K562 (cell line): ENCODE data around the gene ATF6B. TPM values are rescaled to one million over a fixed set of nuclear protein-coding genes. Genes with fewer than 3 reads are reported as not detected.

Experiments used
- CEBPG ChIP-seq, 3 experiments: fragments of 200-800 bp in 1 of 3; sonication (Bioruptor generic) in 1 of 3; sonication (generic) in 1 of 3; formaldehyde crosslinking in 1 of 3; IDR thresholded peaks in 2 of 3; conservative IDR thresholded peaks in 1 of 3; 2 replicates each; pipeline versions ENCODE4 v1.6.1 to v1.8.0; 2016 to 2022; ENCODE audit warnings: missing compliant biosample characterization in 2 of 3, missing genetic modification characterization in 2 of 3, mild to moderate bottlenecking in 1 of 3, missing genetic modification reagents in 1 of 3
- CREBBP ChIP-seq: IDR thresholded peaks from one replicate; pipeline ENCODE4 v1.6.1; 2012; ENCODE audit warnings: low read depth, mild to moderate bottlenecking, control low read depth, inconsistent platforms, low read length
- FOXM1 ChIP-seq, 2 experiments: fragments of 450-650 bp in 1 of 2; sonication (generic) in 1 of 2; formaldehyde crosslinking in 1 of 2; IDR thresholded peaks; 2 replicates each; pipeline versions ENCODE4 v1.6.1 to v1.9.0; 2017 to 2022; ENCODE audit warnings: low read depth in 2 of 2, mild to moderate bottlenecking in 2 of 2, missing genetic modification reagents in 1 of 2, moderate library complexity in 1 of 2
- FUS ChIP-seq: fragments of 200-400 bp; formaldehyde crosslinking; optimal IDR thresholded peaks from 2 replicates; pipeline ENCODE3; 2017; ENCODE audit warnings: low read depth, low read length
- MCM3 ChIP-seq: fragments of 450-650 bp; IDR thresholded peaks from 2 replicates; pipeline ENCODE4 v1.6.1; 2016
- MEF2D ChIP-seq: conservative IDR thresholded peaks from 2 replicates; pipeline ENCODE4 v1.6.1; 2016; ENCODE audit warnings: low read depth, missing genetic modification characterization, missing compliant biosample characterization
- SIN3B ChIP-seq: fragments of 450-650 bp; IDR thresholded peaks from 2 replicates; pipeline ENCODE4 v1.6.1; 2017; ENCODE audit warnings: low read depth, mild to moderate bottlenecking, moderate library complexity
- SMAD4 ChIP-seq: fragments of 250-450 bp; sonication (Bioruptor Pico); conservative IDR thresholded peaks from 2 replicates; pipeline ENCODE4 v1.8.0; 2021; ENCODE audit warnings: inconsistent platforms, mild to moderate bottlenecking, moderate library complexity
- STAT5B ChIP-seq: fragments of 250-450 bp; sonication (Bioruptor Pico); IDR thresholded peaks from 2 replicates; pipeline ENCODE4 v1.8.0; 2021; ENCODE audit warnings: mild to moderate bottlenecking, inconsistent platforms
- WHSC1 ChIP-seq: IDR thresholded peaks from one replicate; pipeline ENCODE4 v1.6.1; 2012; ENCODE audit warnings: low read length, control low read depth, inconsistent platforms
- ZNF589 ChIP-seq: fragments of 200-800 bp; sonication (Bioruptor generic); IDR thresholded peaks from 2 replicates; pipeline ENCODE4 v1.6.1; 2016; ENCODE audit warnings: low read depth, missing genetic modification characterization, missing compliant biosample characterization
- ZNF644 ChIP-seq: fragments of 200-800 bp; sonication (Bioruptor generic); IDR thresholded peaks from 2 replicates; pipeline ENCODE4 v1.6.1; 2016; ENCODE audit warnings: low read depth, missing genetic modification characterization, missing compliant biosample characterization
- polyA plus RNA-seq, 8 experiments: library from polyadenylated mRNA; depleted of rRNA in 4 of 8; stranded (reverse) in 5 of 8; unstranded in 3 of 8; fragments of >200 nt; fragmentation: Nextera tagmentation in 2 of 8; fragmentation: Illumina TruSeq in 1 of 8; extraction: Ambion mirVana in 2 of 8; extraction: Trizol in 1 of 8; gene quantifications; 2 replicates each; pipeline versions ENCODE4 v1.2.1 to v1.2.3, GENCODE V29; 2011 to 2014; ENCODE audit warnings: inconsistent platforms in 1 of 8, missing spikeins in 1 of 8
- total RNA-seq, 7 experiments: library from RNA; depleted of rRNA in 6 of 7; stranded (reverse); fragments of >200 nt in 6 of 7; fragmentation: Illumina TruSeq in 2 of 7; extraction: Trizol in 2 of 7; gene quantifications; 2 replicates each; pipeline versions ENCODE4 v1.2.1 to v1.2.3, GENCODE V29; 2011 to 2021; ENCODE audit warnings: low replicate concordance in 1 of 7
- TF ChIP-seq, protein P1 (sequence below): fragments of 250-450 bp; sonication (Bioruptor Pico); IDR thresholded peaks from 2 replicates; pipeline ENCODE4 v1.5.0; 2021
- TF ChIP-seq, protein P2 (sequence below): fragments of 150-350 bp; conservative IDR thresholded peaks from 2 replicates; pipeline ENCODE4 v1.6.1; 2014; ENCODE audit warnings: low read length
- TF ChIP-seq, protein P3 (sequence below): fragments of 250-450 bp; sonication (Bioruptor Pico); IDR thresholded peaks from 2 replicates; pipeline ENCODE4 v1.4.0; 2020; ENCODE audit warnings: borderline replicate concordance
- TF ChIP-seq, protein P4 (sequence below): sonication (generic); formaldehyde crosslinking; IDR thresholded peaks from 2 replicates; pipeline ENCODE4 v1.8.0; 2022; ENCODE audit warnings: mild to moderate bottlenecking, missing genetic modification reagents

ATF6B gene
- total and polyA plus RNA-seq, 9 of the 15 experiments (the other 6 are each of a cell fraction or from before 2014, with no cell fraction given) = 20.7 to 131 (median 31.7) TPM

DNA sequence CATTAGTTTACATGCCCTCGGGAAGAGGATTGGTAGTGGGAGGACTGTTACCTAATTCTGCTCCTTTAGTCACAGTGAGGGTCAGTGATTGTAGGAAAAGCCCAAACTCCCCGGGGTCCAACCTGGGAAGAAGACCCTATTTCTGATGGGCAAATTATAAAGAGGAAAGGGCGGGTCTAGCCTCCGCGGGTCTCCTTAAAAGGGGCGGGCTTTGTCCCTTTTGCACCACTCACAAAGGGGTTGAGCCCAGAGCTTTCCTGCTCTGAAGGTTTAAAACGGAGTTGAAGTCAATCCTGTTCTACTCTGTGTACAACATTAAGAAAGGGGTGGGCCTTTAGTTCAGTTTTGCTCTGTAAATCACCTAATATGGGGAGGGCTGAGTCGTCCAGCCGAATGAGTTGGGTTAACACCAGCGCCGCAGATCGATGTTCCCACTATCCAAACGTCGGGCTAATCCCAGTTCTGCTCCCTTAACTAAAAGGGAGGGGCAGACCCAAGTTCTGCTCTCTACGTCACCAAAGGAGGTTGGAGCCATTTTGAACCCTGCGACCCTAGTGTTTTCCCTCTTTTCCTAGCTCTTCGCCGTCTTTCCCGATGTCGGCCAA lies 49.2 kb upstream of the ATF6B start (continued):
- TF ChIP-seq, protein P1, sequence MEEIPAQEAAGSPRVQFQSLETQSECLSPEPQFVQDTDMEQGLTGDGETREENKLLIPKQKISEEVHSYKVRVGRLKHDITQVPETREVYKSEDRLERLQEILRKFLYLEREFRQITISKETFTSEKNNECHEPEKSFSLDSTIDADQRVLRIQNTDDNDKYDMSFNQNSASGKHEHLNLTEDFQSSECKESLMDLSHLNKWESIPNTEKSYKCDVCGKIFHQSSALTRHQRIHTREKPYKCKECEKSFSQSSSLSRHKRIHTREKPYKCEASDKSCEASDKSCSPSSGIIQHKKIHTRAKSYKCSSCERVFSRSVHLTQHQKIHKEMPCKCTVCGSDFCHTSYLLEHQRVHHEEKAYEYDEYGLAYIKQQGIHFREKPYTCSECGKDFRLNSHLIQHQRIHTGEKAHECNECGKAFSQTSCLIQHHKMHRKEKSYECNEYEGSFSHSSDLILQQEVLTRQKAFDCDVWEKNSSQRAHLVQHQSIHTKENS = no peak
- TF ChIP-seq ZNF589 (CRISPR knock-in tag) (no peak), CREBBP (no peak), WHSC1 (no peak), FOXM1 (IDR thresholded peaks at IDR 0.05; ENCODE audit: low read depth) (peak; percentile 8; the same call in 1 of the 2 replicates), FOXM1 (CRISPR knock-in tag; IDR thresholded peaks at IDR 0.05; ENCODE audit: low read depth) (peak; percentile 64; the same call in 1 of the 2 replicates), CEBPG (CRISPR knock-in tag; IDR thresholded peaks at IDR 0.05) (no peak), CEBPG (tag; conservative IDR thresholded peaks at IDR 0.05 in 1 of 2, IDR thresholded peaks at IDR 0.05 in 1 of 2) (0 out of 4 replicates have a peak, but pooled peaks of 1 of the 2 experiments have one; percentile 7), ZNF644 (tag) (peak; percentile 57; the same call in 1 of the 2 replicates), MCM3 (no peak), MEF2D (tag) (no peak), FUS (no peak), SIN3B (no peak), STAT5B (CRISPR knock-in tag) (no peak), SMAD4 (CRISPR knock-in tag) (peak; percentile 30)
- TF ChIP-seq, protein P2, sequence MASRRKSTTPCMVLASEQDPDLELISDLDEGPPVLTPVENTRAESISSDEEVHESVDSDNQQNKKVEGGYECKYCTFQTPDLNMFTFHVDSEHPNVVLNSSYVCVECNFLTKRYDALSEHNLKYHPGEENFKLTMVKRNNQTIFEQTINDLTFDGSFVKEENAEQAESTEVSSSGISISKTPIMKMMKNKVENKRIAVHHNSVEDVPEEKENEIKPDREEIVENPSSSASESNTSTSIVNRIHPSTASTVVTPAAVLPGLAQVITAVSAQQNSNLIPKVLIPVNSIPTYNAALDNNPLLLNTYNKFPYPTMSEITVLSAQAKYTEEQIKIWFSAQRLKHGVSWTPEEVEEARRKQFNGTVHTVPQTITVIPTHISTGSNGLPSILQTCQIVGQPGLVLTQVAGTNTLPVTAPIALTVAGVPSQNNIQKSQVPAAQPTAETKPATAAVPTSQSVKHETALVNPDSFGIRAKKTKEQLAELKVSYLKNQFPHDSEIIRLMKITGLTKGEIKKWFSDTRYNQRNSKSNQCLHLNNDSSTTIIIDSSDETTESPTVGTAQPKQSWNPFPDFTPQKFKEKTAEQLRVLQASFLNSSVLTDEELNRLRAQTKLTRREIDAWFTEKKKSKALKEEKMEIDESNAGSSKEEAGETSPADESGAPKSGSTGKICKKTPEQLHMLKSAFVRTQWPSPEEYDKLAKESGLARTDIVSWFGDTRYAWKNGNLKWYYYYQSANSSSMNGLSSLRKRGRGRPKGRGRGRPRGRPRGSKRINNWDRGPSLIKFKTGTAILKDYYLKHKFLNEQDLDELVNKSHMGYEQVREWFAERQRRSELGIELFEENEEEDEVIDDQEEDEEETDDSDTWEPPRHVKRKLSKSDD = peak; percentile 45; the same call in 1 of the 2 replicates
- TF ChIP-seq, protein P3, sequence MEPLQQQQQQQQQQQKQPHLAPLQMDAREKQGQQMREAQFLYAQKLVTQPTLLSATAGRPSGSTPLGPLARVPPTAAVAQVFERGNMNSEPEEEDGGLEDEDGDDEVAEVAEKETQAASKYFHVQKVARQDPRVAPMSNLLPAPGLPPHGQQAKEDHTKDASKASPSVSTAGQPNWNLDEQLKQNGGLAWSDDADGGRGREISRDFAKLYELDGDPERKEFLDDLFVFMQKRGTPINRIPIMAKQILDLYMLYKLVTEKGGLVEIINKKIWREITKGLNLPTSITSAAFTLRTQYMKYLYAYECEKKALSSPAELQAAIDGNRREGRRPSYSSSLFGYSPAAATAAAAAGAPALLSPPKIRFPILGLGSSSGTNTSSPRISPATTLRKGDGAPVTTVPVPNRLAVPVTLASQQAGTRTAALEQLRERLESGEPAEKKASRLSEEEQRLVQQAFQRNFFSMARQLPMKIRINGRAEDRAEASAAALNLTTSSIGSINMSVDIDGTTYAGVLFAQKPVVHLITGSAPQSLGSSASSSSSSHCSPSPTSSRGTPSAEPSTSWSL (CRISPR knock-in tag) = 0 out of 2 replicates have a peak, but pooled peaks have one; percentile 72
- TF ChIP-seq, protein P4, sequence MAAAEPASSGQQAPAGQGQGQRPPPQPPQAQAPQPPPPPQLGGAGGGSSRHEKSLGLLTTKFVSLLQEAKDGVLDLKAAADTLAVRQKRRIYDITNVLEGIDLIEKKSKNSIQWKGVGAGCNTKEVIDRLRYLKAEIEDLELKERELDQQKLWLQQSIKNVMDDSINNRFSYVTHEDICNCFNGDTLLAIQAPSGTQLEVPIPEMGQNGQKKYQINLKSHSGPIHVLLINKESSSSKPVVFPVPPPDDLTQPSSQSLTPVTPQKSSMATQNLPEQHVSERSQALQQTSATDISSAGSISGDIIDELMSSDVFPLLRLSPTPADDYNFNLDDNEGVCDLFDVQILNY (CRISPR knock-in tag) = no peak
